B cell (primary cell): Measurements from ENCODE around the gene ANXA10. TPM values are rescaled to one million over a fixed set of nuclear protein-coding genes. Genes with fewer than 3 reads are reported as not detected.

Source experiments
- ATAC-seq: fragments of 200-7000 bp; cut with Tn5 transposase; one replicate; pipeline ENCODE4 v1.10.0; 2021; ENCODE audit warnings: low read depth, mild to moderate bottlenecking, moderate number of reproducible peaks, moderate library complexity
- CTCF ChIA-PET: fragments of 350-600 bp; sonication (Branson Sonifier 250); formaldehyde crosslinking; loops from one replicate; lab custom pipeline; 2021; ENCODE audit warnings: antibody characterized with exemption, inconsistent platforms; lab: Charles Lee
- POLR2A ChIA-PET: fragments of 350-600 bp; sonication (Branson Sonifier 250); formaldehyde crosslinking; loops from one replicate; lab custom pipeline; 2021; ENCODE audit warnings: antibody characterized with exemption; lab: Charles Lee
- DNase-seq: peaks from one replicate; pipeline ENCODE4 v3.0.0; 2013
- H2AFZ ChIP-seq: 2 replicates; pipeline ENCODE4 v1.6.1; 2012; ENCODE audit warnings: mild to moderate bottlenecking, low read depth, low read length; ENCODE audit not compliant: insufficient read depth, poor library complexity, severe bottlenecking
- H3K27ac ChIP-seq, 2 donors: 1 replicate in 1 of 2; 2 replicates in 1 of 2; pipeline ENCODE4 v1.5.1; 2012 to 2013; ENCODE audit warnings: low read length in 2 of 2, mild to moderate bottlenecking in 2 of 2, moderate library complexity in 1 of 2
- H3K27me3 ChIP-seq, 4 experiments: fragments of 200-600 bp in 1 of 4; sonication (generic) in 1 of 4; replicated peaks in 1 of 4; 1 replicate in 2 of 4; 2 replicates in 2 of 4; pipeline versions ENCODE4 v1.6.1 to v1.7.0; 2013 to 2016; ENCODE audit warnings: low read length in 3 of 4, mild to moderate bottlenecking in 2 of 4, mixed read lengths in 1 of 4, moderate library complexity in 1 of 4; ENCODE audit not compliant: insufficient read depth in 4 of 4, control insufficient read depth in 3 of 4; ENCODE audit errors: control extremely low read depth in 1 of 4
- H3K36me3 ChIP-seq, 2 experiments: replicated peaks in 1 of 2; 1 replicate in 1 of 2; 2 replicates in 1 of 2; pipeline versions ENCODE4 v1.6.1 to v1.7.1; 2013; ENCODE audit warnings: low read length in 1 of 2; ENCODE audit not compliant: insufficient read depth in 2 of 2, control insufficient read depth in 1 of 2; ENCODE audit errors: control extremely low read depth in 1 of 2, extremely low read depth in 1 of 2
- H3K4me1 ChIP-seq, 2 donors: fragments of 200-600 bp in 1 of 2; sonication (generic) in 1 of 2; 1 replicate in 1 of 2; 2 replicates in 1 of 2; pipeline versions ENCODE4 v1.5.1 to v1.6.1; 2013 to 2017; ENCODE audit warnings: low read length in 2 of 2; ENCODE audit not compliant: control insufficient read depth in 2 of 2, insufficient read depth in 2 of 2
- H3K4me2 ChIP-seq: replicated peaks from 2 replicates; pipeline ENCODE3; 2012; ENCODE audit warnings: mild to moderate bottlenecking, low read depth, low read length; ENCODE audit not compliant: poor library complexity, severe bottlenecking
- H3K4me3 ChIP-seq, 5 experiments: fragments of 200-600 bp in 1 of 5; sonication (generic) in 1 of 5; 1 replicate in 3 of 5; 2 replicates in 2 of 5; pipeline versions ENCODE4 v1.5.1 to v1.7.0; 2011 to 2016; ENCODE audit warnings: low read length in 4 of 5, mild to moderate bottlenecking in 4 of 5, low read depth in 2 of 5, control low read depth in 1 of 5, moderate library complexity in 1 of 5; ENCODE audit not compliant: insufficient read depth in 1 of 5; ENCODE audit errors: control extremely low read depth in 1 of 5, extremely low read depth in 1 of 5
- H3K79me2 ChIP-seq: fragments of 200-600 bp; sonication (generic); one replicate; pipeline ENCODE4 v1.6.0; 2016; ENCODE audit warnings: low read length; ENCODE audit not compliant: control insufficient read depth, insufficient read depth
- H3K9ac ChIP-seq: fragments of 200-600 bp; sonication (generic); 2 replicates; pipeline ENCODE4 v1.6.1; 2017; ENCODE audit warnings: mild to moderate bottlenecking, low read length, moderate library complexity
- H3K9me3 ChIP-seq, 3 donors: one replicate each; pipeline versions ENCODE4 v1.6.1 to v1.7.1; 2013; ENCODE audit warnings: low read length in 2 of 3; ENCODE audit not compliant: control insufficient read depth in 2 of 3, insufficient read depth in 1 of 3; ENCODE audit errors: control extremely low read depth in 1 of 3
- H4K20me1 ChIP-seq: 2 replicates; pipeline ENCODE4 v1.6.0; 2012; ENCODE audit warnings: mild to moderate bottlenecking, low read length; ENCODE audit not compliant: insufficient read depth, control insufficient read depth, poor library complexity, severe bottlenecking
- H3K27ac Mint-ChIP-seq: one replicate; pipeline ENCODE4 v1.8.0; 2021; ENCODE audit warnings: mixed read lengths
- H3K27me3 Mint-ChIP-seq: one replicate; pipeline ENCODE4 v1.8.0; 2021; ENCODE audit warnings: mixed read lengths
- H3K4me1 Mint-ChIP-seq: one replicate; pipeline ENCODE4 v1.8.0; 2021; ENCODE audit warnings: mixed read lengths
- H3K4me3 Mint-ChIP-seq: one replicate; pipeline ENCODE4 v1.8.0; 2021; ENCODE audit warnings: mixed read lengths
- H3K9me3 Mint-ChIP-seq: one replicate; pipeline ENCODE4 v1.8.0; 2022; ENCODE audit warnings: mixed read lengths; ENCODE audit not compliant: insufficient read depth
- EZH2 ChIP-seq: IDR thresholded peaks from 2 replicates; pipeline ENCODE4 v1.6.1; 2012; ENCODE audit warnings: borderline replicate concordance, low read depth, mild to moderate bottlenecking, moderate library complexity, low read length; ENCODE audit not compliant: insufficient read depth, poor library complexity, severe bottlenecking
- WGBS: methylation state at CpG from one replicate; pipeline ENCODE4 v1.1.5; 2013; ENCODE audit warnings: missing lambda C conversion rate; ENCODE audit not compliant: insufficient coverage; 5-methylcytosine and 5-hydroxymethylcytosine counted together
- intact Hi-C: fragments of 100-400 bp; cut with micrococcal nuclease; formaldehyde crosslinking; loops from one replicate; pipeline ENCODE4 v1.10.0; 2022
- polyA plus RNA-seq: library from polyadenylated mRNA; depleted of rRNA; stranded (reverse); fragments of >200 nt; gene quantifications from 2 replicates; pipeline ENCODE4 v1.2.3, GENCODE V29; 2012
- total RNA-seq, 2 donors: library from RNA; stranded (reverse); fragments of 120-200 nt in 1 of 2; gene quantifications; 1 replicate in 1 of 2; 2 replicates in 1 of 2; pipeline versions ENCODE4 v1.2.3 to v1.2.4, GENCODE V29; 2013 to 2022
- TF ChIP-seq, protein P1 (sequence below): fragments of 200-600 bp; IDR thresholded peaks from one replicate; pipeline ENCODE4 v1.8.0; 2022; ENCODE audit warnings: antibody characterized with exemption, mild to moderate bottlenecking

The ANXA10 gene
- total and polyA plus RNA-seq, 2 donors (not counting 1 experiment from before 2014, with no cell fraction given) = not detected

DNA sequence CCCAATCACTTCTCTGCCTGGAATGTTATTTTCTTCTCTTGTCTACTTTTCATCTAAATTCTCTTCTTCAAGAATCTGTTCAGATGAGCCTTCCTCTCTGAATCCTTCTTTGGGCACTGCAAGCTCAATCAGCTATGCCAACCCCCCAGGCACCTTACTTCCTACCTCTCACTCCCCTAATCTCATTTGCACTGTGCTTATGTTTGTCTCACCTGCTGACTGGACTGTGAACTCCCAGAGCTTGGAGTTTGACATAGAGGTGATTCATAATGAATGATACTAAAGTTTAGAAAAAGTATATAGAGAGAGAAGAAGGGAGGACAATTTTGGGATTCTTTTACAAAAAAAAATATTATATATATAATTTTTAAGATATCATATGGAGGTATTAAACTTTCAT lies 36.3 kb downstream of the ANXA10 start:
- intact Hi-C loops = no loop called here
- Histone ChIP-seq H3K4me3 (no peak overlapping the region), H3K27ac (no peak overlapping the region), H3K27me3 (no peaks in the 10 kb centered on the region), H4K20me1 (no peaks in the 10 kb centered on the region), H3K9me3 (no peaks in the 10 kb centered on the region), H3K9ac (no peak overlapping the region), H3K4me2 (no peak overlapping the region), H2AFZ (no peak overlapping the region), H3K4me1 (no peaks in the 10 kb centered on the region), H3K79me2 (no peaks in the 10 kb centered on the region), H3K36me3 (no peaks in the 10 kb centered on the region)
- H3K27me3 Mint-ChIP-seq = no peaks in the 10 kb centered on the region
- no peak overlapping the region for H3K4me3 Mint-ChIP-seq
- no peak overlapping the region for H3K27ac Mint-ChIP-seq
- no peak for ATAC-seq
- no peaks in the 10 kb centered on the region for H3K4me1 Mint-ChIP-seq
- POLR2A ChIA-PET = no interaction called here
- TF ChIP-seq, protein P1, sequence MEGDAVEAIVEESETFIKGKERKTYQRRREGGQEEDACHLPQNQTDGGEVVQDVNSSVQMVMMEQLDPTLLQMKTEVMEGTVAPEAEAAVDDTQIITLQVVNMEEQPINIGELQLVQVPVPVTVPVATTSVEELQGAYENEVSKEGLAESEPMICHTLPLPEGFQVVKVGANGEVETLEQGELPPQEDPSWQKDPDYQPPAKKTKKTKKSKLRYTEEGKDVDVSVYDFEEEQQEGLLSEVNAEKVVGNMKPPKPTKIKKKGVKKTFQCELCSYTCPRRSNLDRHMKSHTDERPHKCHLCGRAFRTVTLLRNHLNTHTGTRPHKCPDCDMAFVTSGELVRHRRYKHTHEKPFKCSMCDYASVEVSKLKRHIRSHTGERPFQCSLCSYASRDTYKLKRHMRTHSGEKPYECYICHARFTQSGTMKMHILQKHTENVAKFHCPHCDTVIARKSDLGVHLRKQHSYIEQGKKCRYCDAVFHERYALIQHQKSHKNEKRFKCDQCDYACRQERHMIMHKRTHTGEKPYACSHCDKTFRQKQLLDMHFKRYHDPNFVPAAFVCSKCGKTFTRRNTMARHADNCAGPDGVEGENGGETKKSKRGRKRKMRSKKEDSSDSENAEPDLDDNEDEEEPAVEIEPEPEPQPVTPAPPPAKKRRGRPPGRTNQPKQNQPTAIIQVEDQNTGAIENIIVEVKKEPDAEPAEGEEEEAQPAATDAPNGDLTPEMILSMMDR = no peak
- TF ChIP-seq EZH2 = no peak
- CTCF ChIA-PET = interaction anchor here (0.8 kb wide), 1 partner anchor 16 kb away, joined by 3 read pairs; no protein-coding TSS in a partner anchor
- H3K9me3 Mint-ChIP-seq = no peaks in the 10 kb centered on the region
- no peak for DNase-seq

DNA sequence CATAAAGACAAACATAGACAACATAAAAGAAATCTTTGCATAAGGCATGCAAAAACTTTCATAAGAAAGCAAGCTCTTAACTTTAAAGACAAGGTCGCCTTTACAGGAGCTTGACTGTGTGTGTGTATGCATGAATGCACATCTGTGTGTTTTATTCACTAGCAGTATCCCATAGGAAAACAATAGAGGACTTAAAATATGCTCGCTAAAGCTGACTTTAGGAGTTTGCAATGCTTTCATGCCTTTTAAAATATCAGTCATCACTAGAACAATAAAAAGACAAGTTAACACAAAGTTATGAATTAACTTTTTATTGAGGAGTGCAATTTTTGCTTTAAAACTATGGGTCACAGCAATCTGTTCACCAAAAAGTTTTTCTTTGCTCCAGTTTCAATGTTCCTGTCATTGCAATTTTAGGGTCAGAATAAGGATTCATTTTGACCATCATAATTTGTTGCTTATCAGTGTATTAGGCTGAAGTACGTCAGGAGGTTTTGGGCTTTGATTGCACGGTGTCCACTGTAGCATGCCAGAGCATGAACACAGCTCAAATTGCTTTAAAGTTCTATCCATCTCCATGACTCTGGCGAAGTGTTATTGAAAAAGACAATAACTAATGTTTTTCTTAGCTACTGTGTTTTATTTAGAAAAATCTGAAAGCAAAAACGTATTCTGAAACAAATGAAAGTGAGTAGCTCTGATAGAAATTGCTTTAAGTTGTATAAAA lies 36.9 kb downstream of the ANXA10 start:
- no peaks in the 10 kb centered on the region for H3K4me1 ChIP-seq
- no peak for DNase-seq
- H3K4me2 ChIP-seq = no peak overlapping the region
- H3K9me3 ChIP-seq = no peaks in the 10 kb centered on the region
- no peak overlapping the region for H3K4me3 Mint-ChIP-seq
- CTCF ChIA-PET = no interaction called here
- H3K4me1 Mint-ChIP-seq = no peaks in the 10 kb centered on the region
- H4K20me1 ChIP-seq = no peaks in the 10 kb centered on the region
- H3K36me3 ChIP-seq = no peaks in the 10 kb centered on the region
- H3K27ac Mint-ChIP-seq = no peak overlapping the region
- no peak overlapping the region for H3K27ac ChIP-seq
- no CpG with 5 or more reads among the region's 6 CpGs for WGBS
- no peaks in the 10 kb centered on the region for H3K79me2 ChIP-seq
- TF ChIP-seq, protein P1 = no peak
- TF ChIP-seq EZH2 = no peak
- H3K4me3 ChIP-seq = no peak overlapping the region
- H3K27me3 Mint-ChIP-seq = no peaks in the 10 kb centered on the region
- intact Hi-C loops = no loop called here
- POLR2A ChIA-PET = no interaction called here
- no peak for ATAC-seq
- H2AFZ ChIP-seq = no peak overlapping the region
- no peaks in the 10 kb centered on the region for H3K27me3 ChIP-seq
- H3K9ac ChIP-seq = no peak overlapping the region
- H3K9me3 Mint-ChIP-seq = no peaks in the 10 kb centered on the region
